ENCODE data around the gene YY1.

Gene YY1

GRCh38 chr14:100314724-100315123 is 75.8 kb downstream of the YY1 start:
- H3K27ac ChIP-seq (ENCODE audit: low read depth, low read length): no peak overlapping the region
- H3K4me1 ChIP-seq (ENCODE audit: insufficient read depth, low read length): peaks cover 9% of the 10 kb centered on the region

DNA sequence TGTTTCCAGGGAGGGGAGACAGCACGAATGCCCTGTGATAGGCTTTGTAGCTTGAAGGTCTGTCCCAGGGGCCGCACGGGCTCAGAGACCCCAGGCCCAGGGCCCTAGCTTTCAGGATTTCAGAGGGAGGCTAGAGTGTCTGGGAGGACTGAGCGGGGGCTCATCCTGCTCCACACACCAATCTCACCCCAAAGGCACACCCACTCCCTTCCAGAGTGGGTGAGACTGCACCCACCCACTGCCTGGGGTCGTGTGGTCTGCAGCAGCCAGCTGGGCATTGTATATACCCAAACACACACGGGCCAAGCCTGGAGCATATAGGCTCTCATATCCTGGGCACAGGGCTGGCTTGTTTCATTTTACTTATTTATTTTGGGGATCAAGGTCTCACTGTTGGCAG is 78.4 kb downstream of the YY1 start:
- Histone ChIP-seq H3K4me1 (ENCODE audit: insufficient read depth, low read length) (peaks cover 9% of the 10 kb centered on the region), H3K9ac (ENCODE audit: low read length) (peak overlapping the region; percentile 44), H3K27me3 (ENCODE audit: control insufficient read depth in 1 of 2, insufficient read depth in 2 of 2, low read length in 2 of 2) (no peaks in the 10 kb centered on the region), H3K36me3 (ENCODE audit: insufficient read depth, low read length) (no peaks in the 10 kb centered on the region), H3K9me3 (ENCODE audit: low read length) (no peaks in the 10 kb centered on the region), H3K4me3 (ENCODE audit: low read depth in 1 of 2, low read length in 2 of 2) (peak overlapping the region in 1 of 2 donors; percentile 52), H3K27ac (ENCODE audit: low read depth, low read length) (no peak overlapping the region)

More at GRCh38 chr14:100314724-100315123, 75.8 kb downstream of the YY1 start:
- Histone ChIP-seq H3K4me3 (ENCODE audit: low read depth in 1 of 2, low read length in 2 of 2) (no peak overlapping the region), H3K9me3 (ENCODE audit: low read length) (no peaks in the 10 kb centered on the region), H3K36me3 (ENCODE audit: insufficient read depth, low read length) (no peaks in the 10 kb centered on the region), H3K9ac (ENCODE audit: low read length) (no peak overlapping the region), H3K27me3 (ENCODE audit: control insufficient read depth in 1 of 2, insufficient read depth in 2 of 2, low read length in 2 of 2) (no peaks in the 10 kb centered on the region)

- Histone ChIP-seq H3K9ac (ENCODE audit: low read length) (peak overlapping the region; percentile 44), H3K4me3 (ENCODE audit: low read depth in 1 of 2, low read length in 2 of 2) (peak overlapping the region; percentile 25 to 52), H3K4me1 (ENCODE audit: insufficient read depth, low read length) (peaks cover 9% of the 10 kb centered on the region), H3K9me3 (ENCODE audit: low read length) (no peaks in the 10 kb centered on the region), H3K36me3 (ENCODE audit: insufficient read depth, low read length) (no peaks in the 10 kb centered on the region), H3K27ac (ENCODE audit: low read depth, low read length) (no peak overlapping the region), H3K27me3 (ENCODE audit: control insufficient read depth in 1 of 2, insufficient read depth in 2 of 2, low read length in 2 of 2) (no peaks in the 10 kb centered on the region)
Measured at GRCh38 chr14:100317912-100318808, 79.2 kb downstream of the YY1 start.

DNA sequence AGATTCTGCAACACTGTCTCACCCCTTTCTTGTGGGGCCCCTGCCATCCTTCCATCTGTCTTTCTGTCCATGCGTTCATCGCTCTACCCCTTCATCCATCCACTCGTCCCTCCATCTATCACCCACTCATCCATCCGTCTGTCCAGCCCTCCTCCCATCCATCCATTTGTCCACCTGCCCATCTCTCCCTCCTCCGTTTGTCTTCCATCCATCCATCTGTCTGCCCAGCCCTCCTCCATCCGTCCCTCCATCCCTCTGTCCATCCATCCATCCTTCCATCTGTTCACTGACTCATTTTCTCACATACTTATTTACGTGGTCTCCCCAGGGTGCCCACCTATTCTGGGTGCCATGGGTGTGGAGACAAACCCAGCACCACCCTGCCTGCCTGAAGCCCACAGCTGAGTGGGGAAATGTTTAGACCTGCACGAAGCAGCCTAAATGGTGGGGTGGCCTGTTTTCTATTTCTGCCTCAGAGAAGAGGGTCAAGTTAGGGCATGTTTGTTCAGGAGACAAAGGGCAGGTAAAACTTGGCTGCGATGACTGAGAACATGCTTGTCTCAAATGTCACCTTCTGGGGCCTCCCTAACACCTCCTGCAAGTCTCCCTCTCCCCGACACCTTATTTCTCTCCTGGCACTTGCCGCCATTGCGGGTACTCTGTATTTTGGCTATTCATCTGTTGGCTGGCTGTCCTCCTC is 81.4 kb downstream of the YY1 start:
- H3K27ac ChIP-seq (ENCODE audit: low read depth, low read length): no peak overlapping the region
- peaks cover 9% of the 10 kb centered on the region for H3K4me1 ChIP-seq (ENCODE audit: insufficient read depth, low read length)
- H3K27me3 ChIP-seq (ENCODE audit: control insufficient read depth in 1 of 2, insufficient read depth in 2 of 2, low read length in 2 of 2): no peaks in the 10 kb centered on the region
- no peak overlapping the region for H3K9ac ChIP-seq (ENCODE audit: low read length)
- H3K4me3 ChIP-seq (ENCODE audit: low read depth in 1 of 2, low read length in 2 of 2): no peak overlapping the region
- H3K36me3 ChIP-seq (ENCODE audit: insufficient read depth, low read length): no peaks in the 10 kb centered on the region
- no peaks in the 10 kb centered on the region for H3K9me3 ChIP-seq (ENCODE audit: low read length)

GRCh38 chr14:100321473-100322137 is 82.7 kb downstream of the YY1 start:
- Histone ChIP-seq H3K27ac (ENCODE audit: low read depth, low read length) (no peak overlapping the region), H3K9me3 (ENCODE audit: low read length) (no peaks in the 10 kb centered on the region), H3K4me3 (ENCODE audit: low read depth in 1 of 2, low read length in 2 of 2) (no peak overlapping the region), H3K36me3 (ENCODE audit: insufficient read depth, low read length) (no peaks in the 10 kb centered on the region), H3K27me3 (ENCODE audit: control insufficient read depth in 1 of 2, insufficient read depth in 2 of 2, low read length in 2 of 2) (no peaks in the 10 kb centered on the region), H3K4me1 (ENCODE audit: insufficient read depth, low read length) (peaks cover 9% of the 10 kb centered on the region), H3K9ac (ENCODE audit: low read length) (no peak overlapping the region)

- H3K4me1 ChIP-seq (ENCODE audit: insufficient read depth, low read length): peaks cover 9% of the 10 kb centered on the region
- no peak overlapping the region for H3K4me3 ChIP-seq (ENCODE audit: low read depth in 1 of 2, low read length in 2 of 2)
- H3K9ac ChIP-seq (ENCODE audit: low read length): no peak overlapping the region
- no peaks in the 10 kb centered on the region for H3K27me3 ChIP-seq (ENCODE audit: control insufficient read depth in 1 of 2, insufficient read depth in 2 of 2, low read length in 2 of 2)
- H3K27ac ChIP-seq (ENCODE audit: low read depth, low read length): no peak overlapping the region
- no peaks in the 10 kb centered on the region for H3K9me3 ChIP-seq (ENCODE audit: low read length)
- no peaks in the 10 kb centered on the region for H3K36me3 ChIP-seq (ENCODE audit: insufficient read depth, low read length)
Measured at GRCh38 chr14:100322138-100322957, 83.4 kb downstream of the YY1 start.

DNA sequence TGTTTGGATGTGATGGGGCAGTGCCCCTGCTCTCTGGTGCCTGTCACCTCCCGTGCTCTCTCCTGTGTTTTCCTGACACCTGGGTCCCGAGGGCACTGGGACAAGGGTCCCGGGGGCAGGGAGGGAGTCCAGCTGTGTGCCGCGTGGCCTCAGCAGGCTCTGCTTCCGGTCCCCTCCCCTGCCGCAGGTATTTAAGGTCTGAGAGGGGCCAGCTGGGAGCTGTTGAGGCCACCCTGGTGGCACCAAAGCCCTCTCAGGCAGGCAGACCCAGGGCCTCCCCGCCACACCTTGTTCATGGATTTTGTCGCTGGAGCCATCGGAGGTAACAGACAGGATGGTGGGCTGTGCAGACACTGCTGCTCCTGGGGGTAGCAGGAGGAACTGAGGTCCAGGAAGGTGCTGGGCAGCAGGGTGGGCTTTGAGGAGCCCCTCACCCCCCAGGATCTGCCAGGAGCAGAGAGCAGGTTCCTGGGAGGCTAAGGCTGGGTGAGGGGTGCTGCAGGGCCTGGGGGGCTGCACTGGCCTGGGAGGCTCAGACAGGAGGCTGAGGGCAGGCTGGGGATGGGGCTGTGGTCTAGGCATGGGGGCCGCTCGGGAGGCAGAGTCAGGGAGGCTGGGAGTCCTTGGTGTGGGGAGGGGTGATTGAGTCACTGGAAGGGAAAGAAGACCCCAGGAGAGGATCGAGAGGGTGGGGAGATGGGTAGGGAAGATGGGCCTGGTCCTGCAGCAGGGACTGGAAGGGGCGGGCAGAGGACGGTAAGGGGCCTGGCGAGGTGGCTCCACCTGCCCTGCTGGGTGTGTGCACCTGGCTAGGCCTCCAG is 84.4 kb downstream of the YY1 start, which contains the start of gene SLC25A47:
TSS of gene SLC25A47 (plus strand) at position 219 of the 821 bp plus-strand sequence. CDS start at position 295, 76 bp downstream.
- Histone ChIP-seq H3K9me3 (ENCODE audit: low read length) (no peaks in the 10 kb centered on the region), H3K4me3 (ENCODE audit: low read depth in 1 of 2, low read length in 2 of 2) (no peak within 1 kb of the TSS), H3K27ac (ENCODE audit: low read depth, low read length) (no peak within 1 kb of the TSS), H3K36me3 (ENCODE audit: insufficient read depth, low read length) (no peaks in the 10 kb centered on the region), H3K27me3 (ENCODE audit: control insufficient read depth in 1 of 2, insufficient read depth in 2 of 2, low read length in 2 of 2) (no peaks in the 10 kb centered on the region), H3K9ac (ENCODE audit: low read length) (no peak within 1 kb of the TSS), H3K4me1 (ENCODE audit: insufficient read depth, low read length) (peaks cover 3% of the 10 kb centered on the region)

- no peaks in the 10 kb centered on the region for H3K4me1 ChIP-seq (ENCODE audit: insufficient read depth, low read length)
- H3K27ac ChIP-seq (ENCODE audit: low read depth, low read length): no peak overlapping the region
- H3K36me3 ChIP-seq (ENCODE audit: insufficient read depth, low read length): no peaks in the 10 kb centered on the region
- no peaks in the 10 kb centered on the region for H3K27me3 ChIP-seq (ENCODE audit: control insufficient read depth in 1 of 2, insufficient read depth in 2 of 2, low read length in 2 of 2)
- H3K4me3 ChIP-seq (ENCODE audit: low read depth in 1 of 2, low read length in 2 of 2): no peak overlapping the region
- no peaks in the 10 kb centered on the region for H3K9me3 ChIP-seq (ENCODE audit: low read length)
- no peak overlapping the region for H3K9ac ChIP-seq (ENCODE audit: low read length)
Measured at GRCh38 chr14:100323942-100324307, 85.0 kb downstream of the YY1 start.

- Histone ChIP-seq H3K27ac (ENCODE audit: low read depth, low read length) (no peak overlapping the region), H3K27me3 (ENCODE audit: control insufficient read depth in 1 of 2, insufficient read depth in 2 of 2, low read length in 2 of 2) (no peaks in the 10 kb centered on the region), H3K36me3 (ENCODE audit: insufficient read depth, low read length) (no peaks in the 10 kb centered on the region), H3K4me3 (ENCODE audit: low read depth in 1 of 2, low read length in 2 of 2) (no peak overlapping the region), H3K9ac (ENCODE audit: low read length) (no peak overlapping the region), H3K4me1 (ENCODE audit: insufficient read depth, low read length) (no peaks in the 10 kb centered on the region), H3K9me3 (ENCODE audit: low read length) (no peaks in the 10 kb centered on the region)
Measured at GRCh38 chr14:100325231-100325632, 86.3 kb downstream of the YY1 start.

GRCh38 chr14:100325958-100326357 is 87.0 kb downstream of the YY1 start:
- Histone ChIP-seq H3K36me3 (ENCODE audit: insufficient read depth, low read length) (no peaks in the 10 kb centered on the region), H3K9ac (ENCODE audit: low read length) (no peak overlapping the region), H3K27me3 (ENCODE audit: control insufficient read depth in 1 of 2, insufficient read depth in 2 of 2, low read length in 2 of 2) (no peaks in the 10 kb centered on the region), H3K9me3 (ENCODE audit: low read length) (no peaks in the 10 kb centered on the region), H3K4me3 (ENCODE audit: low read depth in 1 of 2, low read length in 2 of 2) (no peak overlapping the region), H3K4me1 (ENCODE audit: insufficient read depth, low read length) (no peaks in the 10 kb centered on the region), H3K27ac (ENCODE audit: low read depth, low read length) (no peak overlapping the region)
